Kasumi-1 (cell line): ENCODE results near the gene LARP1.
A peak's percentile ranks its signal among the peaks of the same experiment; 100 is the strongest.

Experiments
- DNase-seq, 2 experiments: peaks; one replicate each; lab custom pipeline; 2025; lab: John Stamatoyannopoulos, UW

Gene LARP1

GRCh38 chr5:154858297-154858971, 103.3 kb downstream of the LARP1 start, which contains the start of gene CNOT8:
Gene CNOT8 (plus strand): TSS chr5:154858627. CDS start chr5:154863279, 4,652 bp downstream.
- peak; percentile 96 to 97 for DNase-seq

GRCh38 chr5:154858972-154859871, 104.0 kb downstream of the LARP1 start:
- peak; percentile 77 to 79 for DNase-seq

- DNase-seq: no peak
These were observed 104.9 kb downstream of the LARP1 start for GRCh38 chr5:154860123-154860522.

- DNase-seq: peak; percentile 63 to 80
These were observed 105.6 kb downstream of the LARP1 start for GRCh38 chr5:154860765-154861164.

GRCh38 chr5:154861946-154862345, 106.8 kb downstream of the LARP1 start:
- no peak for DNase-seq

GRCh38 chr5:154862766-154863165, 107.6 kb downstream of the LARP1 start:
- DNase-seq: no peak

GRCh38 chr5:154863291-154864080, 108.3 kb downstream of the LARP1 start:
- DNase-seq: no peak

- no peak for DNase-seq
These were observed 110.4 kb downstream of the LARP1 start for GRCh38 chr5:154865466-154866184.

GRCh38 chr5:154866841-154867240, 111.7 kb downstream of the LARP1 start:
- no peak for DNase-seq
